Measurements from ENCODE around the gene AGPAT3. TPM values are rescaled to one million over a fixed set of nuclear protein-coding genes. Genes with fewer than 3 reads are reported as not detected.

Gene AGPAT3
- polyA plus RNA-seq, 1 experiment, result 36.1 TPM

GRCh38 chr21:43866260-43866629 lies 1.2 kb downstream of the AGPAT3 start:
- Histone ChIP-seq H3K27ac (ENCODE audit: low read depth, low read length) (no peak overlapping the region), H3K4me3 (ENCODE audit: low read depth, low read length) (peak overlapping the region; percentile 69), H3K27me3 (ENCODE audit: control insufficient read depth, insufficient read depth, low read length) (no peaks in the 10 kb centered on the region), H3K9me3 (ENCODE audit: control insufficient read depth, insufficient read depth, low read length) (no peaks in the 10 kb centered on the region; the same call in 1 of the 2 replicates)
- CTCF ChIA-PET, result interaction anchor here (1.4 kb wide), 1 partner anchor 109 kb away, joined by 6 read pairs; no protein-coding TSS in a partner anchor
- POLR2A ChIA-PET, result interaction anchor here (0.6 kb wide), 3 partner anchors 126 to 1204 kb away, joined by 3 to 4 read pairs (median 4); no protein-coding TSS in a partner anchor
- DNase-seq (ENCODE audit: low read depth, low spot score), result no peak
- no peak for TF ChIP-seq CTCF (IDR thresholded peaks at IDR 0.05; ENCODE audit: low read depth, low read length)

DNA sequence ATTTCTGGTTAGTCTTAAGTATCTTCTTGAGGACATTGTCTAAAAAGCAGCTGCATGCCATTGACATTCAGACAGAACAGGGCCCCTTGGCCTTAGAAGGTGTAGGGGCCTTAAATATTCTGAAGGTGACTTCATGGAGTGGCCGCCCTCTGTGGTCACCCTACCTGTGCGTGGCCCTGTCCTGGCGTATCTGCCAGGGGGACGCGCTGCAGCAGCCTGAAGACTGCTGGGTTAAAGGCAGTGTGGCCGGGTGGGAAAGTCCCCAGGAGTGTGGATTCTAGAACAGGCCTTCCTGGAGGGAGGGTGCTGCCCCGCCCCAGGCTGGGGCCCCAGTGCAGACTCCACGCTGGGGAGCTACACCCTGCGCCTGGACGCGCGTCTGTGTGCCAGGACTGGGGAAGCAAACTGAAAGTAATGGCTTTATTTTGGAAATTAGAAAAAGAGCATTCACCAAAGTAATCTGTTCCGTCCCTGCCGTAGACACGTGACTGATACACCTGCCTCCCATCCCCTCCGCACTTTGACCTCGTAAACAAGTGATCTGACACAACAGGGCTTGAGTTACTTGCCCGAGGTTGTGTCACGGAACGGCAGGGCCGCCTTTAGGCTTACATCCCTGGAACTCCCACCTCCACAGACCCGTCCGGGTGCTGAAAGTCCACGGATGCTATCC lies 1.8 kb downstream of the AGPAT3 start:
- no peak for TF ChIP-seq CTCF (IDR thresholded peaks at IDR 0.05; ENCODE audit: low read depth, low read length)
- no peak for DNase-seq (ENCODE audit: low read depth, low spot score)
- peak overlapping the region; percentile 11 for H3K27ac ChIP-seq (ENCODE audit: low read depth, low read length)
- CTCF ChIA-PET, result interaction anchor here (1.4 kb wide), 1 partner anchor 108 kb away, joined by 6 read pairs; no protein-coding TSS in a partner anchor
- POLR2A ChIA-PET, result interaction anchor here (0.6 kb wide), 3 partner anchors 126 to 1205 kb away, joined by 3 to 4 read pairs (median 4); no protein-coding TSS in a partner anchor
- H3K27me3 ChIP-seq (ENCODE audit: control insufficient read depth, insufficient read depth, low read length), result no peaks in the 10 kb centered on the region
- H3K9me3 ChIP-seq (ENCODE audit: control insufficient read depth, insufficient read depth, low read length), result no peaks in the 10 kb centered on the region; the same call in 1 of the 2 replicates
- peak overlapping the region; percentile 69 for H3K4me3 ChIP-seq (ENCODE audit: low read depth, low read length)

GRCh38 chr21:43867332-43867703 lies 2.3 kb downstream of the AGPAT3 start:
- DNase-seq (ENCODE audit: low read depth, low spot score), result no peak
- Histone ChIP-seq H3K9me3 (ENCODE audit: control insufficient read depth, insufficient read depth, low read length) (no peaks in the 10 kb centered on the region; the same call in 1 of the 2 replicates), H3K4me3 (ENCODE audit: low read depth, low read length) (no peak overlapping the region), H3K27ac (ENCODE audit: low read depth, low read length) (no peak overlapping the region), H3K27me3 (ENCODE audit: control insufficient read depth, insufficient read depth, low read length) (no peaks in the 10 kb centered on the region)
- POLR2A ChIA-PET, result no interaction called here
- no peak for TF ChIP-seq CTCF (IDR thresholded peaks at IDR 0.05; ENCODE audit: low read depth, low read length)
- CTCF ChIA-PET, result interaction anchor here (1.4 kb wide), 1 partner anchor 108 kb away, joined by 6 read pairs; no protein-coding TSS in a partner anchor

DNA sequence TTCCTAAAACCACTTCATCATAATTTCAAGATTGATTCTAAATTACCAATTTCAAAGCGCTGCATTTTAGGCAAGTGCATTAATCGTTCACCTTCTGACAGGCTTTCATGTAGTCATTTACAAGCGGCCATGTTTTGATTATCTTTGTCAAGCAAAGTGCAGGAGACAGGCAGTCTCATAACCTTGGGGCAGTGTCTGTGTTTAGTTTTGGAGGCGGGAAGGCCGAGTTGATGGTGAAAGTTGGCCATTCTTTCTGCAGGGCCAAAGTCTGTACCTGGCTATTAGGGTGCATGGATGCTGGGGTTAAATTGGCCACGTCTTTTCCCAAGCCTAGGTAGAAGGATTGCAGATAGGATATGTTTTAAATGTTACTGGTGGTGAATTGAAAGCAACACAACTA lies 2.9 kb downstream of the AGPAT3 start:
- H3K4me3 ChIP-seq (ENCODE audit: low read depth, low read length), result no peak overlapping the region
- H3K27me3 ChIP-seq (ENCODE audit: control insufficient read depth, insufficient read depth, low read length), result no peaks in the 10 kb centered on the region
- ChIA-PET POLR2A (no interaction called here), CTCF (no interaction called here)
- TF ChIP-seq CTCF (IDR thresholded peaks at IDR 0.05; ENCODE audit: low read depth, low read length), result no peak
- no peaks in the 10 kb centered on the region; the same call in 1 of the 2 replicates for H3K9me3 ChIP-seq (ENCODE audit: control insufficient read depth, insufficient read depth, low read length)
- H3K27ac ChIP-seq (ENCODE audit: low read depth, low read length), result no peak overlapping the region
- no peak for DNase-seq (ENCODE audit: low read depth, low spot score)

DNA sequence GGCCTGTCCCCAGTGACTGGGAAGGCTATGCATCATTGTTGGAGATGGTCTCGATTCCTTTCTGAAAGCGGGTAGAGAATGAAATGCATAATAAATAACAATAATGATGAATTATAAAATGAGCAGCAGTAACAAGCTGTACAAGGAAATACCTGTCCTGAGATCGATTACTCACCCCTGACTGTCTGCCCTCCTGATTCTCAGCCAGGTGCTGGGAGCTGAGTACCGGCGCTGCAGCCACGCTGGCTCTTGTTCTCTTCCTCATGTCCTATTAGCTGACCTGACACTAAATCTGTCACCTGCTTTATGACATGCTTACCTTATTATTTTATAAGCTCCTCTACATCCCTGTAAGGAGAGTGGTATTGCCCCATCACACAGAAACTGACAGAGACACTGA lies 3.4 kb downstream of the AGPAT3 start:
- Histone ChIP-seq H3K4me3 (ENCODE audit: low read depth, low read length) (no peak overlapping the region), H3K27ac (ENCODE audit: low read depth, low read length) (no peak overlapping the region), H3K9me3 (ENCODE audit: control insufficient read depth, insufficient read depth, low read length) (no peaks in the 10 kb centered on the region; the same call in 1 of the 2 replicates), H3K27me3 (ENCODE audit: control insufficient read depth, insufficient read depth, low read length) (no peaks in the 10 kb centered on the region)
- TF ChIP-seq CTCF (IDR thresholded peaks at IDR 0.05; ENCODE audit: low read depth, low read length), result no peak
- ChIA-PET POLR2A (interaction anchor here (0.6 kb wide), 1 partner anchor 79 kb away, joined by 3 read pairs; the partner anchor contains the start of gene RRP1), CTCF (interaction anchor here (0.7 kb wide), 1 partner anchor 71 kb away, joined by 3 read pairs; no protein-coding TSS in a partner anchor)
- DNase-seq (ENCODE audit: low read depth, low spot score), result no peak

All from AG04450 (cell line).